H1 (cell line): Measurements from ENCODE around the gene CASQ1. TPM values are rescaled to one million over a fixed set of nuclear protein-coding genes. Genes with fewer than 3 reads are reported as not detected.

ENCODE experiments used
- CTCF ChIA-PET: fragments of 300-600 bp; sonication (Branson Sonifier 250); formaldehyde crosslinking; loops from one replicate; lab custom pipeline; 2021; ENCODE audit not compliant: partially characterized antibody; lab: Charles Lee
- POLR2A ChIA-PET: fragments of 300-600 bp; sonication (Branson Sonifier 250); formaldehyde crosslinking; loops from one replicate; lab custom pipeline; 2021; ENCODE audit warnings: inconsistent platforms; ENCODE audit not compliant: partially characterized antibody; lab: Charles Lee
- DNase-seq, 2 experiments: peaks; one replicate each; pipeline versions ENCODE4 v3.0.0 to v3.0.0-alpha.2; 2010 to 2022; ENCODE audit warnings: low spot score in 2 of 2, low read depth in 1 of 2, mixed read lengths in 1 of 2
- FAIRE-seq: peaks from 2 replicates; lab custom pipeline; 2011; peaks lifted over from hg19 to GRCh38; lab: Jason Lieb, UNC
- H2AFZ ChIP-seq: 2 replicates; pipeline ENCODE4 v1.8.1; 2012; ENCODE audit warnings: low read length, inconsistent platforms
- H2AK5ac ChIP-seq: 2 replicates; pipeline ENCODE4 v1.6.1; 2013; ENCODE audit warnings: low read depth, low read length
- H2BK120ac ChIP-seq: replicated peaks from 2 replicates; pipeline ENCODE3; 2013; ENCODE audit warnings: low read depth, low read length, inconsistent platforms
- H2BK12ac ChIP-seq: 2 replicates; pipeline ENCODE4 v1.6.1; 2013; ENCODE audit warnings: low read depth, low read length
- H2BK15ac ChIP-seq: 2 replicates; pipeline ENCODE4 v1.6.1; 2013; ENCODE audit warnings: low read length
- H2BK20ac ChIP-seq: 2 replicates; pipeline ENCODE4 v1.6.1; 2013; ENCODE audit warnings: low read length
- H2BK5ac ChIP-seq: 2 replicates; pipeline ENCODE4 v1.6.1; 2013; ENCODE audit warnings: low read depth, low read length
- H3K14ac ChIP-seq: 2 replicates; pipeline ENCODE4 v1.6.1; 2013; ENCODE audit warnings: inconsistent platforms; ENCODE audit not compliant: insufficient read length
- H3K18ac ChIP-seq: 2 replicates; pipeline ENCODE4 v1.6.1; 2013; ENCODE audit warnings: low read length; ENCODE audit errors: extremely low read depth
- H3K23ac ChIP-seq: 2 replicates; pipeline ENCODE4 v1.6.1; 2013; ENCODE audit warnings: inconsistent platforms; ENCODE audit not compliant: insufficient read length
- H3K23me2 ChIP-seq: 2 replicates; pipeline ENCODE4 v1.6.1; 2013; ENCODE audit warnings: low read depth, low read length
- H3K27ac ChIP-seq: 2 replicates; pipeline ENCODE4 v1.6.1; 2011; ENCODE audit warnings: low read depth, low read length, inconsistent platforms
- H3K27me3 ChIP-seq, 4 experiments: replicated peaks in 1 of 4; 1 replicate in 1 of 4; 2 replicates in 3 of 4; pipeline versions ENCODE4 v1.6.1 to v1.8.1; 2011 to 2013; ENCODE audit warnings: low read length in 3 of 4, mild to moderate bottlenecking in 3 of 4, inconsistent platforms in 2 of 4, mixed read lengths in 2 of 4, moderate library complexity in 1 of 4; ENCODE audit not compliant: control insufficient read depth in 3 of 4, insufficient read depth in 3 of 4; ENCODE audit errors: extremely low read depth in 1 of 4
- H3K36me3 ChIP-seq, 4 experiments: 2 replicates each; pipeline versions ENCODE4 v1.6.1 to v1.8.1; 2011 to 2013; ENCODE audit warnings: mild to moderate bottlenecking in 4 of 4, low read length in 3 of 4, moderate library complexity in 2 of 4, control low read depth in 1 of 4, inconsistent platforms in 1 of 4; ENCODE audit not compliant: insufficient read depth in 4 of 4, control insufficient read depth in 2 of 4
- H3K4ac ChIP-seq: replicated peaks from 2 replicates; pipeline ENCODE3; 2013; ENCODE audit warnings: low read length, low read depth, mixed read lengths, inconsistent platforms; ENCODE audit not compliant: insufficient read length
- H3K4me1 ChIP-seq, 4 experiments: replicated peaks in 1 of 4; 1 replicate in 1 of 4; 2 replicates in 3 of 4; pipeline versions ENCODE4 v1.6.1 to v1.8.1; 2011 to 2013; ENCODE audit warnings: low read length in 3 of 4, inconsistent platforms in 2 of 4, mixed read lengths in 1 of 4; ENCODE audit not compliant: insufficient read depth in 4 of 4, control insufficient read depth in 3 of 4
- H3K4me2 ChIP-seq, 2 experiments: 2 replicates each; pipeline versions ENCODE4 v1.6.1 to v1.8.1; 2011 to 2013; ENCODE audit warnings: low read depth in 2 of 2, low read length in 2 of 2, control low read depth in 1 of 2, inconsistent platforms in 1 of 2, mild to moderate bottlenecking in 1 of 2; ENCODE audit not compliant: insufficient read depth in 1 of 2
- H3K4me3 ChIP-seq, 4 experiments: fragments of 200-600, 300-600 bp in 1 of 4; sonication (generic), shearing (Covaris generic), sonication (Bioruptor Twin) in 1 of 4; 2 replicates each; pipeline versions ENCODE4 v1.5.1 to v1.8.1; 2011 to 2016; ENCODE audit warnings: low read length in 4 of 4, low read depth in 3 of 4, control low read depth in 2 of 4, inconsistent platforms in 2 of 4, mild to moderate bottlenecking in 2 of 4, mixed read lengths in 1 of 4, moderate library complexity in 1 of 4; ENCODE audit not compliant: insufficient read depth in 2 of 4; ENCODE audit errors: extremely low read depth in 1 of 4
- H3K56ac ChIP-seq: replicated peaks from 2 replicates; pipeline ENCODE3; 2013; ENCODE audit warnings: low read depth, mild to moderate bottlenecking, mixed read lengths, low read length, inconsistent platforms; ENCODE audit not compliant: insufficient read length
- H3K79me1 ChIP-seq: 2 replicates; pipeline ENCODE4 v1.6.1; 2013; ENCODE audit warnings: low read depth, low read length, control low read depth
- H3K79me2 ChIP-seq, 2 experiments: 2 replicates each; pipeline versions ENCODE4 v1.6.1 to v1.8.1; 2012 to 2013; ENCODE audit warnings: low read length in 2 of 2, mild to moderate bottlenecking in 2 of 2, inconsistent platforms in 1 of 2; ENCODE audit not compliant: insufficient read depth in 2 of 2, control insufficient read depth in 1 of 2
- H3K9ac ChIP-seq, 4 experiments: replicated peaks in 1 of 4; 1 replicate in 1 of 4; 2 replicates in 3 of 4; pipeline versions ENCODE4 v1.6.1 to v1.8.1; 2011 to 2013; ENCODE audit warnings: low read depth in 3 of 4, low read length in 3 of 4, control low read depth in 2 of 4, mild to moderate bottlenecking in 2 of 4, moderate library complexity in 2 of 4, inconsistent platforms in 1 of 4; ENCODE audit errors: extremely low read depth in 1 of 4
- H3K9me3 ChIP-seq, 2 experiments: 2 replicates each; pipeline versions ENCODE4 v1.6.1 to v1.8.1; 2012 to 2013; ENCODE audit warnings: mild to moderate bottlenecking in 2 of 2, moderate library complexity in 2 of 2, control low read depth in 1 of 2, inconsistent platforms in 1 of 2, low read depth in 1 of 2, low read length in 1 of 2, mixed read lengths in 1 of 2; ENCODE audit not compliant: insufficient read depth in 2 of 2
- H4K20me1 ChIP-seq, 2 experiments: replicated peaks in 1 of 2; 2 replicates each; pipeline versions ENCODE3 to v1.8.1; 2011 to 2013; ENCODE audit warnings: inconsistent platforms in 2 of 2, low read length in 2 of 2, mild to moderate bottlenecking in 1 of 2; ENCODE audit not compliant: insufficient read depth in 2 of 2, control insufficient read depth in 1 of 2
- H4K5ac ChIP-seq: 2 replicates; pipeline ENCODE4 v1.6.1; 2013; ENCODE audit warnings: low read length, low read depth, mixed read lengths, inconsistent platforms; ENCODE audit not compliant: insufficient read length
- H4K8ac ChIP-seq: 2 replicates; pipeline ENCODE4 v1.8.0; 2013; ENCODE audit warnings: mild to moderate bottlenecking, moderate library complexity, low read length, inconsistent platforms; ENCODE audit not compliant: insufficient read depth; ENCODE audit errors: extremely low read depth
- H4K91ac ChIP-seq: replicated peaks from 2 replicates; pipeline ENCODE3; 2013; ENCODE audit warnings: low read length, mixed read lengths, inconsistent platforms; ENCODE audit not compliant: insufficient read length
- CBX5 ChIP-seq: fragments of 300-800, 300-1000 bp; sonication (generic); IDR thresholded peaks from 2 replicates; pipeline ENCODE4 v1.7.1; 2016; ENCODE audit warnings: antibody characterized with exemption, low read length, low read depth
- JUN ChIP-seq: IDR thresholded peaks from 2 replicates; pipeline ENCODE4 v1.6.1; 2011; ENCODE audit warnings: low read depth, mild to moderate bottlenecking, improper control_type of control experiment, low read length
- POLR2A ChIP-seq, 2 experiments: IDR thresholded peaks; 1 replicate in 1 of 2; 2 replicates in 1 of 2; pipeline ENCODE4 v1.6.1; 2011; ENCODE audit warnings: low read depth in 2 of 2, low read length in 2 of 2, mild to moderate bottlenecking in 2 of 2; ENCODE audit errors: control extremely low read depth in 1 of 2
- RXRA ChIP-seq: IDR thresholded peaks from 2 replicates; pipeline ENCODE4 v1.6.1; 2011; ENCODE audit warnings: low read depth, mild to moderate bottlenecking, low read length, moderate library complexity; ENCODE audit not compliant: insufficient read depth
- SAP30 ChIP-seq: fragments of 300-600 bp; sonication (generic); IDR thresholded peaks from 2 replicates; pipeline ENCODE4 v1.7.1; 2012; ENCODE audit warnings: low read length, moderate library complexity, mild to moderate bottlenecking, inconsistent platforms; ENCODE audit not compliant: insufficient read depth, insufficient replicate concordance
- SP1 ChIP-seq: IDR thresholded peaks from 2 replicates; pipeline ENCODE4 v1.6.1; 2011; ENCODE audit warnings: low read depth, low read length
- YY1 ChIP-seq: IDR thresholded peaks from 2 replicates; pipeline ENCODE4 v1.6.1; 2011; ENCODE audit warnings: low read depth, mild to moderate bottlenecking, low read length
- WGBS, 2 experiments: shearing (Covaris generic) in 1 of 2; methylation state at CpG; one replicate each; pipeline versions ENCODE4 v1.1.6 to v1.1.7; 2013 to 2015; ENCODE audit warnings: low lambda C conversion rate in 2 of 2, mixed read lengths in 2 of 2, inconsistent platforms in 1 of 2, low coverage in 1 of 2, missing lambda C conversion rate in 1 of 2; ENCODE audit not compliant: insufficient replicate concordance in 2 of 2, insufficient coverage in 1 of 2, insufficient read length in 1 of 2; ENCODE audit errors: extremely low coverage in 1 of 2, missing lambda C conversion rate in 1 of 2; 5-methylcytosine and 5-hydroxymethylcytosine counted together
- polyA plus RNA-seq, 7 experiments: library from polyadenylated mRNA; depleted of rRNA in 3 of 7; stranded (reverse) in 5 of 7; unstranded in 2 of 7; fragments of >200 nt in 5 of 7; fragments of 200-250 nt in 2 of 7; gene quantifications; 1 replicate in 5 of 7; 2 replicates in 1 of 7; 4 replicates in 1 of 7; pipeline versions ENCODE4 v1.2.1 to v1.2.3, GENCODE V29; 2011 to 2013; ENCODE audit warnings: missing spikeins in 2 of 7, mixed read lengths in 2 of 7
- total RNA-seq: library from RNA; stranded (reverse); fragmentation: NEBNext Ultra II Directional; extraction: Animal tissue kit (Norgen Biotek cat#: 25700); gene quantifications from 2 replicates; pipeline ENCODE4 v1.2.1, GENCODE V29; 2021
- TF ChIP-seq, protein P1 (sequence below): IDR thresholded peaks from 2 replicates; pipeline ENCODE4 v1.6.1; 2012; ENCODE audit warnings: inconsistent platforms

Gene CASQ1
- total and polyA plus RNA-seq, 2 of the 8 experiments (the other 6 are each of a cell fraction or from before 2014, with no cell fraction given) = 0.80 to 1.3 TPM

- no peak overlapping the region for H4K5ac ChIP-seq
- H4K20me1 ChIP-seq = no peaks in the 10 kb centered on the region
- H2AK5ac ChIP-seq = no peak overlapping the region
- no peak overlapping the region; the same call in 1 of the 2 replicates for H2BK12ac ChIP-seq
- H3K18ac ChIP-seq = no peak overlapping the region
- no peaks in the 10 kb centered on the region for H3K27me3 ChIP-seq
- no peak overlapping the region for H3K27ac ChIP-seq
- no peak overlapping the region for H2BK120ac ChIP-seq
- H3K14ac ChIP-seq = no peak overlapping the region
- no peak overlapping the region for H3K56ac ChIP-seq
- no peak overlapping the region for H2BK20ac ChIP-seq
- H3K23me2 ChIP-seq = no peaks in the 10 kb centered on the region
- WGBS, 2 experiments = 86% methylated on average over 7 of the region's 7 CpGs; no CpG with 5 or more reads in 1 of the 2 experiments
- H3K4me1 ChIP-seq = peaks cover 0 to 19% (median 5%) of the 10 kb centered on the region in 4 experiments; a peak in 5 of 7 replicates
- no peak overlapping the region for H3K4me3 ChIP-seq
- TF ChIP-seq SP1 = no peak
- no peak for TF ChIP-seq POLR2A (IDR thresholded peaks at IDR 0.05; ENCODE audit: control extremely low read depth in 1 of 2, low read depth in 2 of 2, low read length in 2 of 2)
- no peak for TF ChIP-seq RXRA
- TF ChIP-seq CBX5 = no peak
- TF ChIP-seq YY1 = no peak
- TF ChIP-seq, protein P1, sequence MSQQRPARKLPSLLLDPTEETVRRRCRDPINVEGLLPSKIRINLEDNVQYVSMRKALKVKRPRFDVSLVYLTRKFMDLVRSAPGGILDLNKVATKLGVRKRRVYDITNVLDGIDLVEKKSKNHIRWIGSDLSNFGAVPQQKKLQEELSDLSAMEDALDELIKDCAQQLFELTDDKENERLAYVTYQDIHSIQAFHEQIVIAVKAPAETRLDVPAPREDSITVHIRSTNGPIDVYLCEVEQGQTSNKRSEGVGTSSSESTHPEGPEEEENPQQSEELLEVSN = no peak
- no peak for TF ChIP-seq SAP30
- TF ChIP-seq JUN = no peak
- FAIRE-seq (no peak), DNase-seq (no peak)
- no peaks in the 10 kb centered on the region for H3K79me1 ChIP-seq
- H2BK15ac ChIP-seq = no peak overlapping the region
- no peak overlapping the region for H2AFZ ChIP-seq
- no peaks in the 10 kb centered on the region for H3K36me3 ChIP-seq
- ChIA-PET CTCF (interaction anchor here (0.5 to 8.6 kb wide), 10 partner anchors 16 to 189 kb away, joined by 3 to 195 read pairs (median 44); partner anchors contain the start of genes ATP1A4 and PEA15), POLR2A (interaction anchor here (0.8 to 5.9 kb wide), 4 partner anchors 19 to 122 kb away, joined by 3 to 61 read pairs (median 3); partner anchors contain the start of gene PEA15)
- H2BK5ac ChIP-seq = no peak overlapping the region
- no peak overlapping the region for H3K4ac ChIP-seq
- no peak overlapping the region for H4K91ac ChIP-seq
- H3K23ac ChIP-seq = no peak overlapping the region
- no peak overlapping the region for H4K8ac ChIP-seq
- no peaks in the 10 kb centered on the region for H3K9me3 ChIP-seq
- no peaks in the 10 kb centered on the region for H3K79me2 ChIP-seq
- no peak overlapping the region for H3K4me2 ChIP-seq
- H3K9ac ChIP-seq = no peak overlapping the region
Observed at GRCh38 chr1:160188341-160188740, 2.0 kb upstream of the CASQ1 start.
